GM23338 (cell line): ENCODE measurements around the gene USP16. TPM values are rescaled to one million over a fixed set of nuclear protein-coding genes. Genes with fewer than 3 reads are reported as not detected.

Experiments
- ATAC-seq: fragments of 200-7000 bp; cut with Tn5 transposase; 3 replicates; pipeline ENCODE4 v1.9.1; 2020
- DNase-seq: peaks from one replicate; pipeline ENCODE4 v3.0.0-alpha.2; 2015; ENCODE audit warnings: low spot score
- H2AFZ ChIP-seq: fragments of 200-600 bp; sonication (generic); 2 replicates; pipeline ENCODE4 v1.8.0; 2016; ENCODE audit warnings: antibody characterized with exemption, mild to moderate bottlenecking, moderate library complexity
- H3F3A ChIP-seq: fragments of 200-600 bp; sonication (generic); replicated peaks from 2 replicates; pipeline ENCODE4 v1.8.0; 2017; ENCODE audit warnings: antibody characterized with exemption, mixed run types, low read depth
- H3K27ac ChIP-seq: fragments of 200-600 bp; sonication (generic); 2 replicates; pipeline ENCODE4 v1.6.1; 2016; ENCODE audit warnings: low read depth
- H3K27me3 ChIP-seq: fragments of 200-600 bp; sonication (generic); 2 replicates; pipeline ENCODE4 v1.8.0; 2016; ENCODE audit warnings: mild to moderate bottlenecking, mixed run types, moderate library complexity; ENCODE audit not compliant: insufficient read depth
- H3K36me3 ChIP-seq: fragments of 200-600 bp; sonication (generic); 2 replicates; pipeline ENCODE4 v1.8.0; 2016; ENCODE audit warnings: mild to moderate bottlenecking; ENCODE audit not compliant: insufficient read depth
- H3K4me1 ChIP-seq: fragments of 200-600 bp; sonication (generic); 2 replicates; pipeline ENCODE4 v1.8.0; 2016; ENCODE audit warnings: mild to moderate bottlenecking, moderate library complexity; ENCODE audit not compliant: insufficient read depth
- H3K4me2 ChIP-seq: fragments of 200-600 bp; sonication (generic); 2 replicates; pipeline ENCODE4 v1.7.1; 2017; ENCODE audit warnings: mixed run types
- H3K4me3 ChIP-seq: fragments of 200-600 bp; sonication (generic); 2 replicates; pipeline ENCODE4 v1.6.1; 2016; ENCODE audit warnings: mixed run types
- H3K79me2 ChIP-seq: fragments of 200-600 bp; sonication (generic); replicated peaks from 2 replicates; pipeline ENCODE4 v1.8.0; 2017; ENCODE audit warnings: mild to moderate bottlenecking; ENCODE audit not compliant: insufficient read depth
- H3K9me2 ChIP-seq: fragments of 200-600 bp; sonication (generic); 2 replicates; pipeline ENCODE4 v1.8.0; 2017; ENCODE audit not compliant: insufficient read depth
- H4K20me1 ChIP-seq: fragments of 200-600 bp; sonication (generic); replicated peaks from 2 replicates; pipeline ENCODE4 v1.8.0; 2017; ENCODE audit warnings: mild to moderate bottlenecking; ENCODE audit not compliant: insufficient read depth
- H3K27ac Mint-ChIP-seq: 2 replicates; pipeline ENCODE4 v1.8.0; 2020; ENCODE audit warnings: inconsistent platforms, mild to moderate bottlenecking, moderate library complexity, mixed read lengths
- H3K27me3 Mint-ChIP-seq: 3 replicates; pipeline ENCODE4 v1.8.0; 2022; ENCODE audit warnings: low read depth, mild to moderate bottlenecking, moderate library complexity, mixed read lengths, inconsistent platforms; ENCODE audit not compliant: insufficient read depth, poor library complexity
- H3K36me3 Mint-ChIP-seq: 3 replicates; pipeline ENCODE4 v1.8.0; 2021; ENCODE audit warnings: low read depth, mild to moderate bottlenecking, inconsistent platforms, moderate library complexity, mixed read lengths
- H3K4me1 Mint-ChIP-seq: 3 replicates; pipeline ENCODE4 v1.8.0; 2020; ENCODE audit warnings: mild to moderate bottlenecking, inconsistent platforms, mixed read lengths
- H3K4me3 Mint-ChIP-seq: 3 replicates; pipeline ENCODE4 v1.8.0; 2021; ENCODE audit warnings: moderate library complexity, mild to moderate bottlenecking, inconsistent platforms, mixed read lengths
- H3K9me3 Mint-ChIP-seq: 3 replicates; pipeline ENCODE4 v1.8.0; 2020; ENCODE audit warnings: moderate library complexity, mild to moderate bottlenecking, inconsistent platforms, mixed read lengths
- CREB1 ChIP-seq: fragments of 250-450 bp; sonication (Bioruptor Pico); IDR thresholded peaks from 2 replicates; pipeline ENCODE4 v1.5.0; 2020; ENCODE audit warnings: low read depth, mild to moderate bottlenecking, moderate library complexity
- ETS1 ChIP-seq: IDR thresholded peaks from 2 replicates; pipeline ENCODE4 v1.6.1; 2016; ENCODE audit warnings: antibody characterized with exemption
- EZH2 ChIP-seq: fragments of 200-600 bp; sonication (generic); IDR thresholded peaks from one replicate; pipeline ENCODE4 v1.8.0; 2017; ENCODE audit warnings: antibody characterized with exemption, mild to moderate bottlenecking, low read depth; ENCODE audit not compliant: unreplicated experiment
- EZH2phosphoT487 ChIP-seq: fragments of 200-600 bp; sonication (generic); IDR thresholded peaks from one replicate; pipeline ENCODE4 v1.8.1; 2018; ENCODE audit warnings: antibody characterized with exemption; ENCODE audit not compliant: unreplicated experiment
- JUNB ChIP-seq: IDR thresholded peaks from one replicate; pipeline ENCODE4 v1.6.1; 2016; ENCODE audit warnings: antibody characterized with exemption; ENCODE audit not compliant: unreplicated experiment
- NANOG ChIP-seq: IDR thresholded peaks from 2 replicates; pipeline ENCODE4 v1.6.1; 2016; ENCODE audit warnings: antibody characterized with exemption, borderline replicate concordance
- POLR2AphosphoS5 ChIP-seq: IDR thresholded peaks from 2 replicates; pipeline ENCODE4 v1.6.1; 2016; ENCODE audit warnings: antibody characterized with exemption, low read depth
- STAT1 ChIP-seq: IDR thresholded peaks from one replicate; pipeline ENCODE4 v1.6.1; 2016; ENCODE audit warnings: antibody characterized with exemption; ENCODE audit not compliant: unreplicated experiment
- ZNF114 ChIP-seq: fragments of 250-450 bp; sonication (Bioruptor Pico); IDR thresholded peaks from 2 replicates; pipeline ENCODE4 v1.5.0; 2020; ENCODE audit warnings: mild to moderate bottlenecking, moderate library complexity
- ZNF331 ChIP-seq: fragments of 250-450 bp; sonication (Bioruptor Pico); IDR thresholded peaks from 2 replicates; pipeline ENCODE4 v1.5.0; 2020; ENCODE audit warnings: low read depth, mild to moderate bottlenecking, moderate library complexity
- polyA plus RNA-seq: library from polyadenylated mRNA; unstranded; fragments of >200 nt; fragmentation: Nextera tagmentation; extraction: Ambion mirVana; gene quantifications from 2 replicates; pipeline ENCODE4 v1.2.1, GENCODE V29; 2016
- total RNA-seq: library from RNA; depleted of rRNA; stranded (reverse); fragments of >200 nt; shearing (Covaris generic); gene quantifications from 2 replicates; pipeline ENCODE4 v1.2.3, GENCODE V29; 2014
- TF ChIP-seq, protein P1 (sequence below): IDR thresholded peaks from one replicate; pipeline ENCODE4 v1.6.1; 2018; ENCODE audit warnings: antibody characterized with exemption; ENCODE audit not compliant: unreplicated experiment
- TF ChIP-seq, protein P2 (sequence below), 2 experiments: fragments of 200-600 bp in 1 of 2; sonication (generic) in 1 of 2; conservative IDR thresholded peaks; 2 replicates each; pipeline versions ENCODE4 v1.5.1 to v1.6.1; 2016 to 2017; ENCODE audit warnings: antibody characterized with exemption in 2 of 2, low read depth in 2 of 2, mild to moderate bottlenecking in 2 of 2, moderate library complexity in 1 of 2

The USP16 gene
- total and polyA plus RNA-seq, 2 experiments from 2014 or later, result 19.7 to 70.4 TPM

DNA sequence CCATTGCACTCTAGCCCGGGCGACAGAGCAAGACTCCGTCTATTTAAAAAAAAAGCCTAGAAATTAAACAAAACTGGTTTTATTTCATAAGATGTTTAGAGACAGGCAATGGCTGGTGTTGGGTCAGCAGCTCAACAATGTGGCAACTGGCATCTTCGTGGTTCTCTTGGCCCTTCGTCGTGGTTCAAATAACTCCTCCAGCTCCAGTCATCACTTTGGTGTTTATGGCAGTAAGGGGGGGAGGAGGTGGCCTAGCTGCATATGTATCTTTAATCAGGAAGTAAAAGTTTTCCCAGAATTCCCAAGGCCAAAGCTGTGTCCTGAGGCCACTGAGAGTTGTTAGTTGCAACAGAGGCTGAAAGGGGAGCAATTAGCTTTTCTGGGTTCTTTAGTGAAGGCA lies 18.8 kb upstream of the USP16 start:
- ATAC-seq (no peak), DNase-seq (no peak)
- Histone ChIP-seq H3K4me2 (no peak overlapping the region), H3K27me3 (no peaks in the 10 kb centered on the region), H2AFZ (no peak overlapping the region), H3K9me2 (no peaks in the 10 kb centered on the region), H3K27ac (no peak overlapping the region), H3K79me2 (no peaks in the 10 kb centered on the region), H4K20me1 (no peaks in the 10 kb centered on the region), H3F3A (no peaks in the 10 kb centered on the region; the same call in 1 of the 2 replicates), H3K4me3 (no peak overlapping the region), H3K36me3 (no peaks in the 10 kb centered on the region), H3K4me1 (no peaks in the 10 kb centered on the region)
- no peaks in the 10 kb centered on the region; the same call in 2 of the 3 replicates for H3K4me1 Mint-ChIP-seq
- H3K4me3 Mint-ChIP-seq, result no peak overlapping the region
- H3K36me3 Mint-ChIP-seq, result no peaks in the 10 kb centered on the region
- H3K27me3 Mint-ChIP-seq, result no peaks in the 10 kb centered on the region
- peaks cover 3% of the 10 kb centered on the region; the same call in 2 of the 3 replicates for H3K9me3 Mint-ChIP-seq
- TF ChIP-seq POLR2AphosphoS5, result no peak
- no peak for TF ChIP-seq ZNF331
- TF ChIP-seq NANOG, result no peak
- TF ChIP-seq, protein P1, sequence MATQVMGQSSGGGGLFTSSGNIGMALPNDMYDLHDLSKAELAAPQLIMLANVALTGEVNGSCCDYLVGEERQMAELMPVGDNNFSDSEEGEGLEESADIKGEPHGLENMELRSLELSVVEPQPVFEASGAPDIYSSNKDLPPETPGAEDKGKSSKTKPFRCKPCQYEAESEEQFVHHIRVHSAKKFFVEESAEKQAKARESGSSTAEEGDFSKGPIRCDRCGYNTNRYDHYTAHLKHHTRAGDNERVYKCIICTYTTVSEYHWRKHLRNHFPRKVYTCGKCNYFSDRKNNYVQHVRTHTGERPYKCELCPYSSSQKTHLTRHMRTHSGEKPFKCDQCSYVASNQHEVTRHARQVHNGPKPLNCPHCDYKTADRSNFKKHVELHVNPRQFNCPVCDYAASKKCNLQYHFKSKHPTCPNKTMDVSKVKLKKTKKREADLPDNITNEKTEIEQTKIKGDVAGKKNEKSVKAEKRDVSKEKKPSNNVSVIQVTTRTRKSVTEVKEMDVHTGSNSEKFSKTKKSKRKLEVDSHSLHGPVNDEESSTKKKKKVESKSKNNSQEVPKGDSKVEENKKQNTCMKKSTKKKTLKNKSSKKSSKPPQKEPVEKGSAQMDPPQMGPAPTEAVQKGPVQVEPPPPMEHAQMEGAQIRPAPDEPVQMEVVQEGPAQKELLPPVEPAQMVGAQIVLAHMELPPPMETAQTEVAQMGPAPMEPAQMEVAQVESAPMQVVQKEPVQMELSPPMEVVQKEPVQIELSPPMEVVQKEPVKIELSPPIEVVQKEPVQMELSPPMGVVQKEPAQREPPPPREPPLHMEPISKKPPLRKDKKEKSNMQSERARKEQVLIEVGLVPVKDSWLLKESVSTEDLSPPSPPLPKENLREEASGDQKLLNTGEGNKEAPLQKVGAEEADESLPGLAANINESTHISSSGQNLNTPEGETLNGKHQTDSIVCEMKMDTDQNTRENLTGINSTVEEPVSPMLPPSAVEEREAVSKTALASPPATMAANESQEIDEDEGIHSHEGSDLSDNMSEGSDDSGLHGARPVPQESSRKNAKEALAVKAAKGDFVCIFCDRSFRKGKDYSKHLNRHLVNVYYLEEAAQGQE, result no peak
- TF ChIP-seq JUNB, result no peak
- no peak for TF ChIP-seq CREB1 (CRISPR knock-in tag)
- no peak for TF ChIP-seq ZNF114
- no peak for TF ChIP-seq ETS1
- no peak for TF ChIP-seq STAT1
- H3K27ac Mint-ChIP-seq, result no peak overlapping the region

DNA sequence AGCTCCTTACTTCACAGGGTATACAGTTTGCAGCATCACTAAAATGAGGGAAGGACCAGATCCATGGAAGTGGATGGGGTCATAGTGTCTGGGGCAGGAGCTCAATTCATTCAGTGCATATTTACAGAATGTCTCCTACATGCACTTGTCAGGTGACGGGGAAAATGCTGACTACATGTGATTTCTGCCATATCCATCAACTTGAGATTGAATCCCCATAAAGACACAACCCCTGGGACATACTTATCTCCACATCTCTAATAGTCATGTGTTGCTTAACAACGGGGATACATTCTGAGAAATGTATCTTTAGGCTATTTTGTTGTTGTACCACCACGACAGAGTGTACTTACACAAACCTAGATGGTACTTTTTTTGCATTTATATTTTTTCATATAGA lies 17.3 kb upstream of the USP16 start:
- no peaks in the 10 kb centered on the region for H3K9me2 ChIP-seq
- TF ChIP-seq ZNF114, result no peak
- TF ChIP-seq NANOG, result no peak
- TF ChIP-seq STAT1, result no peak
- no peak for TF ChIP-seq POLR2AphosphoS5
- TF ChIP-seq ZNF331, result no peak
- no peak for TF ChIP-seq EZH2
- TF ChIP-seq, protein P1, result no peak
- no peak for TF ChIP-seq ETS1
- TF ChIP-seq CREB1 (CRISPR knock-in tag), result no peak
- TF ChIP-seq JUNB, result no peak
- TF ChIP-seq, protein P2, sequence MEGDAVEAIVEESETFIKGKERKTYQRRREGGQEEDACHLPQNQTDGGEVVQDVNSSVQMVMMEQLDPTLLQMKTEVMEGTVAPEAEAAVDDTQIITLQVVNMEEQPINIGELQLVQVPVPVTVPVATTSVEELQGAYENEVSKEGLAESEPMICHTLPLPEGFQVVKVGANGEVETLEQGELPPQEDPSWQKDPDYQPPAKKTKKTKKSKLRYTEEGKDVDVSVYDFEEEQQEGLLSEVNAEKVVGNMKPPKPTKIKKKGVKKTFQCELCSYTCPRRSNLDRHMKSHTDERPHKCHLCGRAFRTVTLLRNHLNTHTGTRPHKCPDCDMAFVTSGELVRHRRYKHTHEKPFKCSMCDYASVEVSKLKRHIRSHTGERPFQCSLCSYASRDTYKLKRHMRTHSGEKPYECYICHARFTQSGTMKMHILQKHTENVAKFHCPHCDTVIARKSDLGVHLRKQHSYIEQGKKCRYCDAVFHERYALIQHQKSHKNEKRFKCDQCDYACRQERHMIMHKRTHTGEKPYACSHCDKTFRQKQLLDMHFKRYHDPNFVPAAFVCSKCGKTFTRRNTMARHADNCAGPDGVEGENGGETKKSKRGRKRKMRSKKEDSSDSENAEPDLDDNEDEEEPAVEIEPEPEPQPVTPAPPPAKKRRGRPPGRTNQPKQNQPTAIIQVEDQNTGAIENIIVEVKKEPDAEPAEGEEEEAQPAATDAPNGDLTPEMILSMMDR (conservative IDR thresholded peaks at IDR 0.05; ENCODE audit: low read depth in 2 of 2), result no peak
- no peak for TF ChIP-seq EZH2phosphoT487

More for the DNA sequence above, 17.3 kb upstream of the USP16 start:
- no peaks in the 10 kb centered on the region for H3K79me2 ChIP-seq
- DNase-seq (no peak), ATAC-seq (no peak)
- Mint-ChIP-seq H3K36me3 (peaks cover 3% of the 10 kb centered on the region; the same call in 1 of the 3 replicates), H3K9me3 (peaks cover 9% of the 10 kb centered on the region; the same call in 2 of the 3 replicates), H3K4me1 (no peaks in the 10 kb centered on the region; the same call in 2 of the 3 replicates), H3K27ac (no peak overlapping the region), H3K4me3 (no peak overlapping the region), H3K27me3 (no peaks in the 10 kb centered on the region)
- H3K4me1 ChIP-seq, result no peaks in the 10 kb centered on the region
- no peak overlapping the region for H3K4me3 ChIP-seq
- H2AFZ ChIP-seq, result no peak overlapping the region
- H3K4me2 ChIP-seq, result no peak overlapping the region
- H3K36me3 ChIP-seq, result no peaks in the 10 kb centered on the region
- no peaks in the 10 kb centered on the region; the same call in 1 of the 2 replicates for H3F3A ChIP-seq
- no peaks in the 10 kb centered on the region for H3K27me3 ChIP-seq
- H4K20me1 ChIP-seq, result no peaks in the 10 kb centered on the region
- no peak overlapping the region for H3K27ac ChIP-seq
